ENCODE measurements around the gene SCAMP1. TPM values are rescaled to one million over a fixed set of nuclear protein-coding genes. Genes with fewer than 3 reads are reported as not detected.

Gene SCAMP1
- total and polyA plus RNA-seq, 4 experiments from 2014 or later: 28.9 to 38.3 (median 31.7) TPM

DNA sequence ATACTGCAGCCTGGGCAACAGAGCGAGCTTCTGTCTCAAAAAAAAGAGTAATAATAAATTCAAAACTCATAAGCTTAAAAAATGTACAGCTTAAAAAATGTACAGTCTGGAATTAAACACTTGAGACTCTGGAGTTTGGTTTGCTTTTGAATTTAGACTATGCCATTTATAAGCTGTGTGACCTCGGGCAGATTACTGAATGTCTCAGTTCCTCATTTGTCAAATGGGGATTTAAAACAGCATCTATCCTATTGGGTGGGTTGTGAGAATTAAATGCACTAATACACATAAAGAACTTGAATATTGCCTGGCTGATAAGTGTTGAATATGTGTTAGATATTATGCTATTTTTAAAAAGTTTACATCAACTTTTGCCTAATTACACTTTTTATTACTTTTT is 98.4 kb downstream of the SCAMP1 start:
- POLR2A ChIA-PET (ENCODE audit: partially characterized antibody): no interaction called here
- no peaks in the 10 kb centered on the region for H3K36me3 ChIP-seq (ENCODE audit: insufficient read depth, low read length)
- H3K27ac Mint-ChIP-seq: no peak overlapping the region
- H3K4me1 ChIP-seq (ENCODE audit: insufficient read depth, low read length): no peaks in the 10 kb centered on the region
- H3K27ac ChIP-seq (ENCODE audit: low read depth, low read length): no peak overlapping the region
- peaks cover 0 to 3% (median 0%) of the 10 kb centered on the region in 8 donors for H3K9me3 Mint-ChIP-seq
- no peak overlapping the region for H3K4me3 ChIP-seq (ENCODE audit: low read length in 2 of 2)
- intact Hi-C loops (cut with micrococcal nuclease): no loop called here
- no peaks in the 10 kb centered on the region for H3K9me3 ChIP-seq (ENCODE audit: control insufficient read depth in 1 of 2, low read length in 2 of 2)
- H3K27me3 ChIP-seq (ENCODE audit: insufficient read depth, low read length): no peaks in the 10 kb centered on the region
- H3K4me3 Mint-ChIP-seq: no peak overlapping the region
- CTCF ChIA-PET (ENCODE audit: partially characterized antibody): no interaction called here
- peaks cover 9 to 21% (median 19%) of the 10 kb centered on the region in 4 donors for H3K4me1 Mint-ChIP-seq
- peaks cover 41 to 52% of the 10 kb centered on the region in 2 donors for H3K36me3 Mint-ChIP-seq
- no peaks in the 10 kb centered on the region for H3K27me3 Mint-ChIP-seq
- DNase-seq: no peak

DNA sequence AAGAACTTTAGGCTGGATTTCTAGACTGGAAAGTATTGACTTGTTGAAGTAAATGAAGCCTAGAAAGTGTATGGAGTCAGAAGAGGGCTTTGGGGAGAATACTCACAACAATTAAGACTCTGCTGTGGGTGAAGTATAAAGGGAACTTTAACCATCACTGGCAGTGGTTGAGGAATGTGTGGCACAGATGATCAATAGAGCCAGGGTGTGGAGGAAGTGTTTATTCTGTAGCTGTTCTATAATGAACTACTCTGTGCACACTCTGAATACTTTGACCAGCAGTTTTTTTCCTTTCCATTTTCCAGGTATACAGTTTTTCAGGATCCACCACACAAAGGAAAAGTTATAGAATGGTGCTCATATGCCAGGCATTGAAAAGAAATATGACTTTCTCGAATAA is 106.7 kb downstream of the SCAMP1 start:
- intact Hi-C loops (cut with micrococcal nuclease): no loop called here
- CTCF ChIA-PET (ENCODE audit: partially characterized antibody): interaction anchor here (1.3 kb wide), 1 partner anchor 29 kb away, joined by 3 read pairs; no protein-coding TSS in a partner anchor
- no peaks in the 10 kb centered on the region for H3K27me3 Mint-ChIP-seq

DNA sequence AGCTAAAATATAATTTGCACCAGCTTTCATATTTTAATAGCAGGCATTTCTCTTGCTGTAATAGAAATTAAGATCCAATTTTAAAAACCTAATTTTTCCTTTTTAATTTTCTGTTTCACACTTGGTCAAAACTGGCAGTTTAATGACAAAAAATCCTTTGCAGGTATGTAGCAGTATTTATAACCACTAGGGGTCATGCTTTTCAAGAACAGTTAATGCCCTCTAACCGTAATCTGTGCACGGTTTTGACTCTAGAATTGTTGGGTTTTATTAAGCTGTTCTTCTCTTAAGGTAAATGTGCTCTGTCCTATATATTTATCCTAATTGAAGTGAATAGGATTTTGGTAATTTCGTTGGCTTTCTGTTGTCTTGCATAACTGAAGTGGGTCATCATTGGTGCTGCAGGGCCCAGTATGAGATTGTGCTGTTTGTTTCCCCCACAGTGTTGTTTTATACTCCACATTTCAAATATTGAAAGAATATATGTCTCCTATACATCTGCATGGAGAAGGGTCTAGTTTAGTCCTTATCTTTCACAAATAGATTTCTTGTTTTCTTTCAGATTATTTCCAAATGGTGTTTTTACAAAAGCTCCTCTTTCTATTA is 107.4 kb downstream of the SCAMP1 start:
- intact Hi-C loops (cut with micrococcal nuclease): no loop called here
- Histone ChIP-seq H3K4me1 (ENCODE audit: insufficient read depth, low read length) (no peaks in the 10 kb centered on the region), H3K4me3 (ENCODE audit: low read length in 2 of 2) (no peak overlapping the region), H3K36me3 (ENCODE audit: insufficient read depth, low read length) (no peaks in the 10 kb centered on the region), H3K27ac (ENCODE audit: low read depth, low read length) (no peak overlapping the region), H3K9me3 (ENCODE audit: control insufficient read depth in 1 of 2, low read length in 2 of 2) (no peaks in the 10 kb centered on the region), H3K27me3 (ENCODE audit: insufficient read depth, low read length) (no peaks in the 10 kb centered on the region)
- peak in 1 of 5 donors; percentile 4 for DNase-seq
- ChIA-PET CTCF (ENCODE audit: partially characterized antibody) (interaction anchor here (1.3 kb wide), 1 partner anchor 28 kb away, joined by 3 read pairs; no protein-coding TSS in a partner anchor), POLR2A (ENCODE audit: partially characterized antibody) (no interaction called here)
- Mint-ChIP-seq H3K27me3 (no peaks in the 10 kb centered on the region), H3K36me3 (peaks cover 41 to 45% of the 10 kb centered on the region in 2 donors), H3K4me1 (peaks cover 0 to 3% (median 1%) of the 10 kb centered on the region in 4 donors), H3K27ac (no peak overlapping the region), H3K9me3 (no peaks in the 10 kb centered on the region), H3K4me3 (no peak overlapping the region)

More for the DNA sequence above, 106.7 kb downstream of the SCAMP1 start:
- Histone ChIP-seq H3K4me1 (ENCODE audit: insufficient read depth, low read length) (no peaks in the 10 kb centered on the region), H3K36me3 (ENCODE audit: insufficient read depth, low read length) (no peaks in the 10 kb centered on the region), H3K9me3 (ENCODE audit: control insufficient read depth in 1 of 2, low read length in 2 of 2) (no peaks in the 10 kb centered on the region), H3K27ac (ENCODE audit: low read depth, low read length) (no peak overlapping the region), H3K4me3 (ENCODE audit: low read length in 2 of 2) (no peak overlapping the region), H3K27me3 (ENCODE audit: insufficient read depth, low read length) (no peaks in the 10 kb centered on the region)
- H3K4me1 Mint-ChIP-seq: peaks cover 0 to 3% (median 1%) of the 10 kb centered on the region in 4 donors
- H3K4me3 Mint-ChIP-seq: no peak overlapping the region
- peaks cover 42 to 45% of the 10 kb centered on the region in 2 donors for H3K36me3 Mint-ChIP-seq
- no peaks in the 10 kb centered on the region for H3K9me3 Mint-ChIP-seq
- no peak overlapping the region for H3K27ac Mint-ChIP-seq
- no peak for DNase-seq
- POLR2A ChIA-PET (ENCODE audit: partially characterized antibody): no interaction called here

DNA sequence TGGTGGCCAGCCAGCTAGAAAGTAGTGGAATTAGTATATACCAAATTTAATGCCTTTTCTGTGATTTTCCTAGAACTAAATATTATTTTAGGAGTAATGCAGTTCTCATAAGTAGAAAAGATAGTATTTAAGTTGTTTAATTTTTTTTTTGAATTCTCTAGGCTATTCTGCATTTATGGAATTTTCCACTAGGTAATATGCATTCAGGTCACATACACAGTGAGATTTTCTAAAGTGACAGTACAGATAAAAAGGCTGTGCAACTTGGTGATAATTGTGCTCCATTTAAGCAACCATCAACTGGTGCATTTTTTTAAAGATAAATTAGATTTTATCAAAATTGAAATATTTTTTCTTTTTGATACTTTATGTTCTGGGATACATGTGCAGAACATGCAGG is 111.5 kb downstream of the SCAMP1 start:
- Mint-ChIP-seq H3K4me3 (no peak overlapping the region), H3K27ac (no peak overlapping the region), H3K9me3 (no peaks in the 10 kb centered on the region), H3K4me1 (peaks cover 0 to 2% (median 0%) of the 10 kb centered on the region in 4 donors), H3K27me3 (no peaks in the 10 kb centered on the region), H3K36me3 (peaks cover 16 to 22% of the 10 kb centered on the region in 2 donors)
- Histone ChIP-seq H3K9me3 (ENCODE audit: control insufficient read depth in 1 of 2, low read length in 2 of 2) (no peaks in the 10 kb centered on the region), H3K4me3 (ENCODE audit: low read length in 2 of 2) (no peak overlapping the region), H3K36me3 (ENCODE audit: insufficient read depth, low read length) (no peaks in the 10 kb centered on the region), H3K4me1 (ENCODE audit: insufficient read depth, low read length) (no peaks in the 10 kb centered on the region), H3K27me3 (ENCODE audit: insufficient read depth, low read length) (no peaks in the 10 kb centered on the region), H3K27ac (ENCODE audit: low read depth, low read length) (no peak overlapping the region)
- intact Hi-C loops (cut with micrococcal nuclease): no loop called here
- no peak for DNase-seq
- POLR2A ChIA-PET (ENCODE audit: partially characterized antibody): no interaction called here
- CTCF ChIA-PET (ENCODE audit: partially characterized antibody): no interaction called here

DNA sequence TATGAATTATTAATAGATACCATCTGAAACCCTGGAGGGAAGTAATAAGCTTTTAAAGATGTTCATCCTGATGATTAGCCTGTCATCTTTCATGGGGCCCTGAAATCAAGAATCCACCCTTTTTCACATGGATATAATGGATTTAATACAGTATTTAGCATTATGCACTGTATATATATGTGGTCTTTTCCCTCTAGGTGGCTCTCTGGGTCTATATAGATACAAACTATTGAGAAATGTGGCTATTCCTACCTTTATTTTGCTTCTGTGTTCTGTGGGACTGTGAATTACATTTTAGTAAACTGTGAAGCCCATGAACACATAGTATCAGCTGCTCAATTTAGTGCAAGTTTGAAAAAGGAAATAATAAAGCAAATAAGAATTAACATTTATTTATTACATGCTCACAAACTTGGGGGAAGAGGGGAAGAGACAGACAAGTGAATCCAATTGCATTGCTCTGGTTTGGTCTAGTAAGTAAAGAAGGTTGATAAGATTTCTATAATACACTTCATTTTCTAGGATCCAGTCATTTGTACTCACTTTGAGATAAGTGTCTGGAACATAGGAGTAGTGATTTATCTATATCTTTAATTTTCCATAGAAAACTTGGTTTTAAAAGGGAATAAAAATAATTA is 112.2 kb downstream of the SCAMP1 start:
- no peaks in the 10 kb centered on the region for H3K9me3 ChIP-seq (ENCODE audit: control insufficient read depth in 1 of 2, low read length in 2 of 2)
- H3K36me3 Mint-ChIP-seq: peaks cover 13 to 19% of the 10 kb centered on the region in 2 donors
- H3K36me3 ChIP-seq (ENCODE audit: insufficient read depth, low read length): no peaks in the 10 kb centered on the region
- H3K27me3 ChIP-seq (ENCODE audit: insufficient read depth, low read length): no peaks in the 10 kb centered on the region
- H3K9me3 Mint-ChIP-seq: no peaks in the 10 kb centered on the region
- no peaks in the 10 kb centered on the region for H3K27me3 Mint-ChIP-seq
- H3K4me1 Mint-ChIP-seq: peaks cover 0 to 2% (median 0%) of the 10 kb centered on the region in 4 donors
- intact Hi-C loops (cut with micrococcal nuclease): no loop called here
- ChIA-PET CTCF (ENCODE audit: partially characterized antibody) (no interaction called here), POLR2A (ENCODE audit: partially characterized antibody) (no interaction called here)
- no peak overlapping the region for H3K27ac Mint-ChIP-seq
- H3K4me3 ChIP-seq (ENCODE audit: low read length in 2 of 2): no peak overlapping the region
- H3K4me3 Mint-ChIP-seq: no peak overlapping the region
- H3K27ac ChIP-seq (ENCODE audit: low read depth, low read length): no peak overlapping the region
- H3K4me1 ChIP-seq (ENCODE audit: insufficient read depth, low read length): no peaks in the 10 kb centered on the region
- no peak for DNase-seq

DNA sequence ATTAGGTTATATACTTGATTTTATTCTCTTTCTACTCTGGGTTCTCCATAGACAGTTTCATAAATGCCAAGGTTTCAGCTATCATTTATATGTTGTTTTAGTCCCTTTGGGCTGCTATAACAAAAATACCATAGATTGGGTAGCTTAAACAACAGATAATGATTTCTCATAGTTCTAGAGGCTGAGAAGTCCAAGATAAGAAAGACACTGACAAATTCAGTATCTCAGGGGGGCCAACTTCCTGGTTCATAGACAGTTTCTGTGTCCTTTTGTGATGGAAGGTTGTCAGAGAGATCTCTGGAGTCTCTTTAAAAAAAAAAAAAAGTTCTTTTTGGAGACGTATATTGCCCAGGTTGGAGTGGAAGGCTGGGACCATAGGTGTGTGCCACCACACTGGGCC is 113.3 kb downstream of the SCAMP1 start:
- intact Hi-C loops (cut with micrococcal nuclease): no loop called here
- H3K36me3 ChIP-seq (ENCODE audit: insufficient read depth, low read length): no peaks in the 10 kb centered on the region
- ChIA-PET CTCF (ENCODE audit: partially characterized antibody) (no interaction called here), POLR2A (ENCODE audit: partially characterized antibody) (no interaction called here)
- Mint-ChIP-seq H3K4me3 (no peak overlapping the region), H3K36me3 (peaks cover 13 to 16% of the 10 kb centered on the region in 2 donors), H3K9me3 (no peaks in the 10 kb centered on the region), H3K27ac (no peak overlapping the region), H3K4me1 (peaks cover 0 to 2% (median 0%) of the 10 kb centered on the region in 4 donors), H3K27me3 (no peaks in the 10 kb centered on the region)
- H3K4me1 ChIP-seq (ENCODE audit: insufficient read depth, low read length): no peaks in the 10 kb centered on the region
- H3K4me3 ChIP-seq (ENCODE audit: low read length in 2 of 2): no peak overlapping the region
- no peaks in the 10 kb centered on the region for H3K27me3 ChIP-seq (ENCODE audit: insufficient read depth, low read length)
- no peak for DNase-seq
- no peak overlapping the region for H3K27ac ChIP-seq (ENCODE audit: low read depth, low read length)
- H3K9me3 ChIP-seq (ENCODE audit: control insufficient read depth in 1 of 2, low read length in 2 of 2): no peaks in the 10 kb centered on the region

DNA sequence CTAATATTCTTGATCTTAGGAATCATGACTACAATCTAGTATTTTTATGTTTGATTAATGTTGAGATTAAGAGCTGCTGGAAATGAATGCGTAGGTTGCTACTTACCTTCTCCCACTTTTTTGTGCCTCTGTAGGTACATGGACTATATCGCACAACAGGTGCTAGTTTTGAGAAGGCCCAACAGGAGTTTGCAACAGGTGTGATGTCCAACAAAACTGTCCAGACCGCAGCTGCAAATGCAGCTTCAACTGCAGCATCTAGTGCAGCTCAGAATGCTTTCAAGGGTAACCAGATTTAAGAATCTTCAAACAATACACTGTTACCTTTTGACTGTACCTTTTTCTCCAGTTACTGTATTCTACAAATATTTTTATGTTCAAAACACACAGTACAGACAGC is 115.0 kb downstream of the SCAMP1 start:
- Histone ChIP-seq H3K36me3 (ENCODE audit: insufficient read depth, low read length) (no peaks in the 10 kb centered on the region), H3K27me3 (ENCODE audit: insufficient read depth, low read length) (no peaks in the 10 kb centered on the region), H3K4me1 (ENCODE audit: insufficient read depth, low read length) (no peaks in the 10 kb centered on the region), H3K9me3 (ENCODE audit: control insufficient read depth in 1 of 2, low read length in 2 of 2) (no peaks in the 10 kb centered on the region), H3K27ac (ENCODE audit: low read depth, low read length) (no peak overlapping the region), H3K4me3 (ENCODE audit: low read length in 2 of 2) (no peak overlapping the region)
- H3K27ac Mint-ChIP-seq: no peak overlapping the region
- intact Hi-C loops (cut with micrococcal nuclease): no loop called here
- no peak for DNase-seq
- ChIA-PET CTCF (ENCODE audit: partially characterized antibody) (no interaction called here), POLR2A (ENCODE audit: partially characterized antibody) (no interaction called here)
- no peak overlapping the region for H3K4me3 Mint-ChIP-seq
- no peaks in the 10 kb centered on the region for H3K9me3 Mint-ChIP-seq
- H3K27me3 Mint-ChIP-seq: no peaks in the 10 kb centered on the region
- H3K36me3 Mint-ChIP-seq: peaks cover 10 to 18% of the 10 kb centered on the region in 2 donors
- H3K4me1 Mint-ChIP-seq: peaks cover 0 to 2% (median 0%) of the 10 kb centered on the region in 4 donors

All from CD4-positive, alpha-beta memory T cell (primary cell).